GM06990 (cell line): Measurements from ENCODE around the gene SNAPC2.
"Not testable (repeated sequence)": the region's sequence is repeated elsewhere in the genome, so short reads cannot be mapped to it uniquely, and the experiment has no call there.

Experiments used
- DNase-seq: peaks from one replicate; pipeline ENCODE4 v3.0.0-alpha.2; 2011; ENCODE audit not compliant: insufficient read length; ENCODE audit errors: extremely low read depth
- H3K27me3 ChIP-seq: replicated peaks from 2 replicates; pipeline ENCODE4 v1.6.0; 2011; ENCODE audit warnings: low read length; ENCODE audit not compliant: control insufficient read depth, insufficient read depth
- H3K36me3 ChIP-seq: 2 replicates; pipeline ENCODE4 v1.5.1; 2011; ENCODE audit warnings: low read length; ENCODE audit not compliant: control insufficient read depth, insufficient read depth
- H3K4me3 ChIP-seq: replicated peaks from 2 replicates; pipeline ENCODE4 v1.5.1; 2011; ENCODE audit warnings: low read depth, mild to moderate bottlenecking, control low read depth, low read length
- TF ChIP-seq, protein P1 (sequence below): IDR thresholded peaks from 2 replicates; pipeline ENCODE4 v1.5.1; 2011; ENCODE audit warnings: low read length, control low read depth, mild to moderate bottlenecking, inconsistent platforms; ENCODE audit not compliant: insufficient read depth, poor library complexity, severe bottlenecking

SNAPC2 gene

DNA sequence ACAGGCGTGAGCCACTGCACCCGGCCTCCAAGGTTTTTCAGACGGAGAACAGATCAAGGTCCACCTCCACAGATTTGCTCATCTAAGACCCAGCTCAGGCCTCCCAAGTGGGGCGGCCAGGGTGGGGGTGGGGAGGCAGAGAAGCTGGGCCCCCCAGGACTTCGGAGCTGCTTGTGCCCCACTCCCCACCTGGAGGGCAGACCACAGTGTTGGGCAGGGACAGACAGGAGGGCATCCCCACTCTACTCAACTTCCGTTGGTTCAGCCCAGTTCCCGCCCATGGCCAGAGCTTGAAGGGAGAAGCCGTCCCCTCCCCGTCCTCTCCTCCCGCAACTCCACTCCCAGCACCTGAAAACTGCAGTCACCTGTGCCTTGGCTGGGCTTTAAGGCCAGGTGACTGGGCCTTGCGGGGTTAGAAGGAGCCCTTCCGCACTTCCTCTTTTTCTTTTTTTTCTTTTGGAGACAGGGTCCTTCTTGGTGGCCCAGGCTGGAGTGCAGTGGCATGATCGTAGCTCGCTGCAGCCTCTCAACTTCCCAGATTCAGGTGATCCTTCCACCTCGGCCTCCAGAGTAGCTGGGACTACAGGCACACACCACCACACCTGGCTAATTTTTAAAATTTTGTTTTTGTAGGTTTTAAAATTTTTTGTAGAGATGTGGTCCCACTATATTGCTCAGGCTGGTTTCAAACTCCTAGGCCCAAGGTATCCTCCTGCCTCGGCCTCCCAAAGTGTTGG lies 32.6 kb upstream of the SNAPC2 start:
- Histone ChIP-seq H3K4me3 (no peak overlapping the region), H3K36me3 (no peaks in the 10 kb centered on the region), H3K27me3 (no peaks in the 10 kb centered on the region)
- TF ChIP-seq, protein P1, sequence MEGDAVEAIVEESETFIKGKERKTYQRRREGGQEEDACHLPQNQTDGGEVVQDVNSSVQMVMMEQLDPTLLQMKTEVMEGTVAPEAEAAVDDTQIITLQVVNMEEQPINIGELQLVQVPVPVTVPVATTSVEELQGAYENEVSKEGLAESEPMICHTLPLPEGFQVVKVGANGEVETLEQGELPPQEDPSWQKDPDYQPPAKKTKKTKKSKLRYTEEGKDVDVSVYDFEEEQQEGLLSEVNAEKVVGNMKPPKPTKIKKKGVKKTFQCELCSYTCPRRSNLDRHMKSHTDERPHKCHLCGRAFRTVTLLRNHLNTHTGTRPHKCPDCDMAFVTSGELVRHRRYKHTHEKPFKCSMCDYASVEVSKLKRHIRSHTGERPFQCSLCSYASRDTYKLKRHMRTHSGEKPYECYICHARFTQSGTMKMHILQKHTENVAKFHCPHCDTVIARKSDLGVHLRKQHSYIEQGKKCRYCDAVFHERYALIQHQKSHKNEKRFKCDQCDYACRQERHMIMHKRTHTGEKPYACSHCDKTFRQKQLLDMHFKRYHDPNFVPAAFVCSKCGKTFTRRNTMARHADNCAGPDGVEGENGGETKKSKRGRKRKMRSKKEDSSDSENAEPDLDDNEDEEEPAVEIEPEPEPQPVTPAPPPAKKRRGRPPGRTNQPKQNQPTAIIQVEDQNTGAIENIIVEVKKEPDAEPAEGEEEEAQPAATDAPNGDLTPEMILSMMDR = no peak
- DNase-seq = no peak

DNA sequence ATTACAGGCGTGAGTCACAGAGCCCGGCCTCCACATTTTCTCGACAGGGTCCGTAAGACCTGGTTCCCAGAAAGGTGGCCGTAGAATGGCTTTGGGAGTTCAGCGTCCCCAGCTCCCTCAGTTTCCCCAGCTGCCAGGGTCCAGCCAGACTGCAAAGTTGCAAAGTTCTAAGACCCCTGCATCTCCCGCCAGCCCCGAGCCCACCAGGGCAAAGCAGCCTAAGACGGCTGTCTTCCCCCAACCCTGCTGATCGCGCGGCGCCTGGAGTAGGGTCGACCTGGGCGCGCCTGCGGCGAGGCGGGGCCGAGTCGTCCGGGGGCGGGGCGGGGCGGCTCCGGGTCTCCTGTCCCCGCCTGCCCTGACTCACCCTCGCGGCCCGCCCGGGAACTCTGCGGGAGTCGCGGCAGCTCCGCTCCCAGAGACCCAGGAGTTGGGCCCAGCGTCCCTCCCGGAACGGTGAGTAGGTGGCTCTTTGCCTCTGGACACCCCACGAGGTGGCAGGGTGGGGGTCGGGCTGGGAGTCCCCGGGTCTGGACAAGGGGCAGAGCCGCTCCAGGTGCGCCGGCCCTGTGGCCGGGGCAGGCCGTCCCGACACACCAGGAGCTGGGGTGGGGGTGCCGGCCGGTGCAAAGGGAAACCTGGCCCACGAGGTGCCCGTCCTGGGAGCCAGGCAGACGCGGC lies 31.9 kb upstream of the SNAPC2 start, which contains the start of gene LRRC8E:
LRRC8E (plus strand) TSS at position 366 of the 681 bp plus-strand sequence. CDS start 7,094 bp downstream, outside the sequence.
- Histone ChIP-seq H3K4me3 (no peak within 1 kb of the TSS), H3K36me3 (no peaks in the 10 kb centered on the region), H3K27me3 (no peaks in the 10 kb centered on the region)
- TF ChIP-seq, protein P1 = no peak
- no peak for DNase-seq

DNA sequence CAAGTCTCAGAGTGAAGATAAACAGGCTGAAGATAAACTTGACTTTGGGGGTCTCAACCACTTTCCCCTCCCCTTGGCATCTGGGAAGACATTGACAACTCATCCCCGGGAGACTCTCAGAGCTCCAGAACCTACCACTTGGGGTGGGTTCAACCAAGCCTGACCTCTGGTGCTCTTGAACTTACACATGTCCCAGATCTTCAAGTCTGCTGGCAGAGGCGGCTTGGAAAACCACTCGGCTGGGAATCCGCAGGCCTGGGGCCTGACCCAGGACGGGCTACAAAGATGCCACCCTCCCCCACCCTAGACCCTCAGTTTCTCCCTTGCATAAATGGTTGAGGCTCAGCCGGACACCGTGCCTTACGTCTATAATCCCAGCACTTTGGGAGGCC lies 31.3 kb upstream of the SNAPC2 start:
- H3K27me3 ChIP-seq = no peaks in the 10 kb centered on the region
- TF ChIP-seq, protein P1 = no peak
- H3K4me3 ChIP-seq = no peak overlapping the region
- DNase-seq = no peak
- no peaks in the 10 kb centered on the region for H3K36me3 ChIP-seq

DNA sequence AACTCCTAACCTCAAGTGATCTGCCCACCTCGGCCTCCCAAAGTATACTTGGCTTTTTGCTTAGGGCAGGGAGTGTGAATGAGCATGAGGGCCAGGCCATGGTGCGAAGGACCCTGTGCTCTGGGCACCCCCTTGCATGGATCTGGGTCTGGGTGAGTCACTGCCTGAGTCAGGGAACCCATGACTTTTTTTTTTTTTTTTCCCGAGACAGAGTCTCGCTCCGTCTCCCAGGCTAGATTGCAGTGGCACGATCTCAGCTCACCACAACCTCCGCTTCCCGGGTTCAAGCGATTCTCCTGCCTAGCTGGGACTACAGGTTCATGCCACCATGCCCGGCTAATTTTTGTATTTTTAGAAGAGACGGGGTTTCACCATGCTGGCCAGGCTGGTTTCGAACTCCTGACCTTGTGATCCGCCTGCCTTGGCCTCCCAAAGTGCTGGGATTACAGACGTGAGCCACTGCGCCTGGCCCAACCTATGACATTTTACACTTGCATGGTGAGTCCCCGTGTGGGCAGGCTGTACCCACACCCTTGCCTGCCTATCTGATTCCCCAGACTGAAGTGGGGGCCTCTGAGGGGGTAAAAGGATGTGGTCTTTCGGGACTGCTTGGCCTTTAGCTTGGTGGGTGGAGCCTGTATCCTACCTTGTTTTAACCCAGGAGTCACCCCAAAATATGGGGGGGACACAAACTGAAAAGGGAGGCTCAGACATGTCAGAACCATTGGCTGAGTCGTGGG lies 26.6 kb upstream of the SNAPC2 start:
- DNase-seq, H3K27me3 ChIP-seq, H3K36me3 ChIP-seq, H3K4me3 ChIP-seq: not testable (repeated sequence)

DNA sequence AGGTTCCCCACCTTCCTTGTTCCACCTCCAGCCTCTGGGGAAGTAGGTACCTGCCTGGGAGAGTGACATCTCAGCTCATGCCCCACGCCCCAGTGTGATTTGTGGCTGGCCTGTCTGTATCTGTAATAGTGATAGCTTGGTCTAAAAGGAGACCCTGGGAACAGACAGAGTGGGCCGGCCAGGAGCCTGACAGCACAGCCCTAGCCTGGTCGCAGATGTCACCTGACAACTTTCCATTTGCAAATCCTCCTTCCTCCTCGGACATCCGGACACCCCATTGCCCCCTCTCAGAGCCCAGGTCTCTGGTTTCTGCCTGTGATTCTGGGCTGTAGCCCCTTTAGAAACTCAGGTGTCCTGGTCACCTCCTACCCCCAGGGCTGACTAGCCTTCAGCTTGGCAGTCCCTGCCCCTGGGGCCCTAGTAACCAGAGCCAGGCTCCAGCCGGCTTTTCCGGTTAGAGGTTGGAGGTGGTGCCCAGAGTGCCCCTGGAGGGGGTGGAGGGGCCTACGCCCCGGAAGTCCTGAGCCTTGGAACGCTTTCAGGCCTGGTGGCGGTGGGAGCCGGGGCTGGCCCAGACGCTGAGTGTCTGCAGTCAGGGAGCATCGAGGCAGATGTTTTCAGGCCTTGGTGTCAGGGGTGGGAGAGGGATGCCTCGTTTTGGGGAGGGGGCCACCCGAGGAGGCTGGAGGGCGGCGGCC lies 25.4 kb upstream of the SNAPC2 start:
- TF ChIP-seq, protein P1 = no peak
- no peak for DNase-seq
- no peaks in the 10 kb centered on the region for H3K27me3 ChIP-seq
- H3K36me3 ChIP-seq = no peaks in the 10 kb centered on the region
- no peak overlapping the region for H3K4me3 ChIP-seq
